Measurements from ENCODE around the gene KRT72. TPM values are rescaled to one million over a fixed set of nuclear protein-coding genes. Genes with fewer than 3 reads are reported as not detected.
"Not testable (repeated sequence)": the region's sequence is repeated elsewhere in the genome, so short reads cannot be mapped to it uniquely, and the experiment has no call there.

Gene KRT72
- total and polyA plus RNA-seq, 2 experiments from 2014 or later = not detected

GRCh38 chr12:52598966-52599365 is 2.3 kb downstream of the KRT72 start (continued):
- TF ChIP-seq CTCF (conservative IDR thresholded peaks at IDR 0.05; ENCODE audit: low read depth in 2 of 2) = no peak
- TF ChIP-seq NANOG (IDR thresholded peaks at IDR 0.05; ENCODE audit: borderline replicate concordance) = no peak

- H3K27ac Mint-ChIP-seq; H3K9me2 ChIP-seq (ENCODE audit: insufficient read depth); H4K20me1 ChIP-seq (replicated peaks; ENCODE audit: insufficient read depth); H3K4me3 ChIP-seq; H3K36me3 ChIP-seq (ENCODE audit: insufficient read depth); DNase-seq (ENCODE audit: low spot score); H3K27ac ChIP-seq (ENCODE audit: low read depth); H3K4me1 Mint-ChIP-seq; H3K4me2 ChIP-seq; H3K79me2 ChIP-seq (replicated peaks; ENCODE audit: insufficient read depth); H3K4me3 Mint-ChIP-seq; H3F3A ChIP-seq (replicated peaks; ENCODE audit: low read depth); H3K27me3 ChIP-seq (ENCODE audit: insufficient read depth); ATAC-seq; H3K27me3 Mint-ChIP-seq (ENCODE audit: insufficient read depth, low read depth, poor library complexity); H3K4me1 ChIP-seq (ENCODE audit: insufficient read depth); H2AFZ ChIP-seq: not testable (repeated sequence)
- H3K9me3 Mint-ChIP-seq = peaks cover 35% of the 10 kb centered on the region
- H3K36me3 Mint-ChIP-seq (ENCODE audit: low read depth) = peaks cover 18% of the 10 kb centered on the region
These were observed 7.0 kb downstream of the KRT72 start for GRCh38 chr12:52594237-52594636.

GRCh38 chr12:52591521-52591920 is 9.7 kb downstream of the KRT72 start:
- no peak overlapping the region for H2AFZ ChIP-seq
- no peak overlapping the region for H3K4me2 ChIP-seq
- no peak overlapping the region for H3K27ac ChIP-seq (ENCODE audit: low read depth)
- H3K27ac Mint-ChIP-seq = no peak overlapping the region
- no peaks in the 10 kb centered on the region for H3F3A ChIP-seq (replicated peaks; ENCODE audit: low read depth)
- no peaks in the 10 kb centered on the region for H3K36me3 ChIP-seq (ENCODE audit: insufficient read depth)
- peaks cover 2% of the 10 kb centered on the region for H3K27me3 Mint-ChIP-seq (ENCODE audit: insufficient read depth, low read depth, poor library complexity)
- ATAC-seq (no peak), DNase-seq (ENCODE audit: low spot score) (no peak)
- no peaks in the 10 kb centered on the region for H3K79me2 ChIP-seq (replicated peaks; ENCODE audit: insufficient read depth)
- H3K36me3 Mint-ChIP-seq (ENCODE audit: low read depth) = peaks cover 18% of the 10 kb centered on the region
- H4K20me1 ChIP-seq (replicated peaks; ENCODE audit: insufficient read depth) = no peaks in the 10 kb centered on the region
- H3K4me3 ChIP-seq = no peak overlapping the region
- peaks cover 35% of the 10 kb centered on the region for H3K9me3 Mint-ChIP-seq
- no peaks in the 10 kb centered on the region for H3K27me3 ChIP-seq (ENCODE audit: insufficient read depth)
- no peaks in the 10 kb centered on the region for H3K9me2 ChIP-seq (ENCODE audit: insufficient read depth)
- H3K4me3 Mint-ChIP-seq = no peak overlapping the region
- 0 out of 3 replicates have a peak, but pooled peaks cover 4% of the 10 kb centered on the region for H3K4me1 Mint-ChIP-seq
- no peaks in the 10 kb centered on the region for H3K4me1 ChIP-seq (ENCODE audit: insufficient read depth)
- TF ChIP-seq CTCF (conservative IDR thresholded peaks at IDR 0.05; ENCODE audit: low read depth in 2 of 2) (no peak), ZNF114 (CRISPR knock-in tag; IDR thresholded peaks at IDR 0.05) (no peak), REST (IDR thresholded peaks at IDR 0.05; ENCODE audit: unreplicated experiment) (no peak), EZH2 (IDR thresholded peaks at IDR 0.05; ENCODE audit: low read depth, unreplicated experiment) (no peak), EZH2phosphoT487 (IDR thresholded peaks at IDR 0.05; ENCODE audit: unreplicated experiment) (no peak)

All from GM23338 (cell line).